ENCODE measurements around the gene GSTM4.

GRCh38 chr1:109613361-109614147 lies 42.3 kb upstream of the GSTM4 start:
- TF ChIP-seq CTCF (IDR thresholded peaks at IDR 0.05; ENCODE audit: poor library complexity, severe bottlenecking) (no peak), EZH2 (IDR thresholded peaks at IDR 0.05; ENCODE audit: borderline replicate concordance, insufficient read depth, low read length, poor library complexity, severe bottlenecking) (no peak), POLR2AphosphoS5 (IDR thresholded peaks at IDR 0.05) (no peak)
